ENCODE measurements around the gene USP47.

The USP47 gene

DNA sequence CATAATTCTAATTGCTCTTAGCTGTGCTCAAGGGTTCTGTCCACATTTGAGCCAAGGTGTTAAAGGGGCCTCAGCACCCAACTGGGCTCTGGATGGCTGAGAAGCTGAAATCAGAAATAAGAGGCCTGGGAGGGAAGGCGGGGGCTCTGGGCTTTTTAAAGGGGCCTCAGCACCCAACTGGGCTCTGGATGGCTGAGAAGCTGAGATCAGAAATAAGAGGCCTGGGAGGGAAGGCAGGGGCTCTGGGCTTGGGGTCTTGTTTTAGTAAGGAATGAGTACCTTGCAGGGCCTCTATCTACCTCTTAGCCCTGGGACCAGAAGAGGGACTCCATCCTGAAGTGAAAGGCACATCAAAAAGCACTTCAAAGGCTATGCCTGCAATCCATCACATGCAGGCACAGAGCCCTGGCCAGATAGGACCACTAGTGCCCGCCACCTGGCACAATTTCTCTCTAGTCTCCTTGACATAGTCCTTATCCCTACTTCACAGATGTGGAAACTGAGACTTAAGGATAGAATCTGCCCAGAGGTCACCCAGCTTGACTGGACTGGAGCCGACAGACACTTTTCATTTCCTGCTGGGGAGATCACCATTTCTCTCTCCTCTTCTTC is 131.1 kb downstream of the USP47 start:
- peak overlapping the region in 1 of 3 experiments; percentile 43 for H3K4me3 Mint-ChIP-seq
- peaks cover 82% of the 10 kb centered on the region for H3K4me1 Mint-ChIP-seq
- TF ChIP-seq, protein P1, sequence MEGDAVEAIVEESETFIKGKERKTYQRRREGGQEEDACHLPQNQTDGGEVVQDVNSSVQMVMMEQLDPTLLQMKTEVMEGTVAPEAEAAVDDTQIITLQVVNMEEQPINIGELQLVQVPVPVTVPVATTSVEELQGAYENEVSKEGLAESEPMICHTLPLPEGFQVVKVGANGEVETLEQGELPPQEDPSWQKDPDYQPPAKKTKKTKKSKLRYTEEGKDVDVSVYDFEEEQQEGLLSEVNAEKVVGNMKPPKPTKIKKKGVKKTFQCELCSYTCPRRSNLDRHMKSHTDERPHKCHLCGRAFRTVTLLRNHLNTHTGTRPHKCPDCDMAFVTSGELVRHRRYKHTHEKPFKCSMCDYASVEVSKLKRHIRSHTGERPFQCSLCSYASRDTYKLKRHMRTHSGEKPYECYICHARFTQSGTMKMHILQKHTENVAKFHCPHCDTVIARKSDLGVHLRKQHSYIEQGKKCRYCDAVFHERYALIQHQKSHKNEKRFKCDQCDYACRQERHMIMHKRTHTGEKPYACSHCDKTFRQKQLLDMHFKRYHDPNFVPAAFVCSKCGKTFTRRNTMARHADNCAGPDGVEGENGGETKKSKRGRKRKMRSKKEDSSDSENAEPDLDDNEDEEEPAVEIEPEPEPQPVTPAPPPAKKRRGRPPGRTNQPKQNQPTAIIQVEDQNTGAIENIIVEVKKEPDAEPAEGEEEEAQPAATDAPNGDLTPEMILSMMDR (IDR thresholded peaks at IDR 0.05; ENCODE audit: unreplicated experiment in 3 of 3): no peak

DNA sequence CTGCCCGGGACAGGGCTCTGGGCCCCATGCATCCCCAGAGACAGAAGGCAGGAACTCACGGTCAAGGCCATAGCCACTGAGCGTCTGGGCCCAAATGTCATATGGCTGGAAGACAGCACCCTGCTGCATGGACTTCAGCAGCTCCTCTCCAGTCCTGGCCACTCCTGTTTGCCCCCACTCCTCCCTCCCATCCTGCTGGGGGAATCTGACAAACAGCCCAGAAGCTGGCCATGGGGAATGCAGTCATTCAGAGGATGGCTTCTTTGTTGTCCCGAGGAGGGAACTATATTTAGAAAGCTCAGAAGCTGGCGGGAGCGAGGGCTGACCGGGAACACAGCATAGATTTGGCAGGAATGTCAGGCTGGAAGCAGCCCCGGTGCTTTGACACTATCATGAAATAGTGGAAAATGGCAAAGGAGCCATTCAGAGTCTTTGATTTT is 131.6 kb downstream of the USP47 start:
- TF ChIP-seq, protein P1 (IDR thresholded peaks at IDR 0.05; ENCODE audit: unreplicated experiment in 3 of 3): no peak
- peaks cover 84% of the 10 kb centered on the region for H3K4me1 Mint-ChIP-seq
- H3K27ac Mint-ChIP-seq: peak overlapping the region; percentile 80 to 98 (median 94)
- no peaks in the 10 kb centered on the region for H3K9me3 Mint-ChIP-seq
- peaks cover 5% of the 10 kb centered on the region for H3K27me3 Mint-ChIP-seq (ENCODE audit: low read depth)
- H3K36me3 Mint-ChIP-seq (ENCODE audit: low read depth): peaks cover 4% of the 10 kb centered on the region
- peak overlapping the region in 1 of 3 experiments; percentile 43 for H3K4me3 Mint-ChIP-seq

More for the DNA sequence above, 131.1 kb downstream of the USP47 start:
- Mint-ChIP-seq H3K36me3 (ENCODE audit: low read depth) (peaks cover 4% of the 10 kb centered on the region), H3K27ac (peak overlapping the region; percentile 80 to 98 (median 94)), H3K9me3 (no peaks in the 10 kb centered on the region), H3K27me3 (ENCODE audit: low read depth) (peaks cover 5% of the 10 kb centered on the region)

DNA sequence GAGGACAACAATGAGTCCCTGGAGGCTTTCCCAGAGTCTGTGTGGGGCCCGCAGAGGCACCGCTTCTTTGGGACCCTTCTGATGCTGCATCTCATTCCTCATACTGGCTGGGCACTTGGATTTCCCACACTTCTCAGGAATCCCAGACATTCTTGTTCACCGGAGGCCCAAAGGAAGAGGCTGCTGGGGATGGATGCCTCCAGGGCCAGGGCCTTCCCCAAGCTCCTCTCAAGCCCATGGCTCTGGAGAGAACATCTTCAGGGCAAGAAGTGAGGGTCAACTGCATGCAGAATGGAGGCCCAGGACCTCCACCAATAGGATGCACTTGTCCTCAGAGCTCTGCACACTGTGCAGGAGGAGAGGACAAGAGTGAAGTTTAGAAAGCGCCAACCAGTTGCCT is 132.1 kb downstream of the USP47 start:
- Mint-ChIP-seq H3K27me3 (ENCODE audit: low read depth) (peaks cover 5% of the 10 kb centered on the region), H3K27ac (peak overlapping the region; percentile 80 to 98 (median 94)), H3K36me3 (ENCODE audit: low read depth) (peaks cover 4% of the 10 kb centered on the region), H3K4me1 (peaks cover 84% of the 10 kb centered on the region), H3K9me3 (no peaks in the 10 kb centered on the region), H3K4me3 (peak overlapping the region in 1 of 3 experiments; percentile 43)
- TF ChIP-seq, protein P1 (IDR thresholded peaks at IDR 0.05; ENCODE audit: unreplicated experiment in 3 of 3): no peak

DNA sequence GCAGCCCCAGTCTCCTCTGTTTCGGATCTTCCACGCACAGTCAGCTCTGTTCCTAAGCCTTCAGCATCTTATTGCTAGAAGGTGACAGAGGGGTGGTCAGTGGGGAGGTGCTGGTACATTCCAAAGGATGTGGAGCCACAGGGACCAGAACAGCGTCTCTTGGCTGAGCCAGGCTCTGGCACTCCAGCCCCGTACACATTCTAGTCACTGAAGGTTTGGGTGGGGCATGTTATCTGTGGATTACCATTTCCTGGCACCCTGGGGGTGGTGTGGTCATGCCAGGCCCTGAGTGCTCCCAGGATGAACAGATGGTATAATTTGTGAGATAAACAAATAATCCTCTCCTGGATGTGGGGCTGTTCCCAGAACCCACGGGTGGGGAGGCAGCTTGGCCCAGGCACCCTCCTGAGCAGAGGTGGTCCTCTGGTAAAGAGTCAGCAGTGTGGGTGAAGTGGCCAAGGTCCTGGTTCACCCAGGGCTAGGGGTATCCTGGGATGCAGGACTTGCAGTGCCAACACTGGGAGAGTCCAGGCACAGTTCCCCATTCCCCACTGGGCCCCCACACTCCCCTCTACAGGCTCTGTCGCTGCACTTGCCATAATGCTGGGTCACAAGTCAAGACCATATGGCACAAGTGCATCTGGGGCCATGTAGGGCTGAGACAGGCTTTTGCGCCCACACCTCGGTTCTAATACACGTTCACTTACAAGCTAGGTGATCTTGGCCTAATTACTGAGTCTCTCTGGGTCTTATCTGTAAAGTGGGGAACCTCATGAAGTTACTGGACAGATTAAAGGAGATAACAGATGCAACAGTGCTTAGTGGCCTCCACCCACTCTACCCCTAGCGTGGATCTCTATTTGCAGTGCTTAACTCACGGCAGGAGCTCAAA is 133.7 kb downstream of the USP47 start:
- Mint-ChIP-seq H3K27me3 (ENCODE audit: low read depth) (no peaks in the 10 kb centered on the region), H3K36me3 (ENCODE audit: low read depth) (peaks cover 4% of the 10 kb centered on the region), H3K4me1 (peaks cover 91% of the 10 kb centered on the region), H3K4me3 (no peak overlapping the region), H3K9me3 (no peaks in the 10 kb centered on the region), H3K27ac (peak overlapping the region in 2 of 3 experiments; percentile 96 to 98)
- TF ChIP-seq, protein P1 (IDR thresholded peaks at IDR 0.05; ENCODE audit: unreplicated experiment in 3 of 3): no peak

DNA sequence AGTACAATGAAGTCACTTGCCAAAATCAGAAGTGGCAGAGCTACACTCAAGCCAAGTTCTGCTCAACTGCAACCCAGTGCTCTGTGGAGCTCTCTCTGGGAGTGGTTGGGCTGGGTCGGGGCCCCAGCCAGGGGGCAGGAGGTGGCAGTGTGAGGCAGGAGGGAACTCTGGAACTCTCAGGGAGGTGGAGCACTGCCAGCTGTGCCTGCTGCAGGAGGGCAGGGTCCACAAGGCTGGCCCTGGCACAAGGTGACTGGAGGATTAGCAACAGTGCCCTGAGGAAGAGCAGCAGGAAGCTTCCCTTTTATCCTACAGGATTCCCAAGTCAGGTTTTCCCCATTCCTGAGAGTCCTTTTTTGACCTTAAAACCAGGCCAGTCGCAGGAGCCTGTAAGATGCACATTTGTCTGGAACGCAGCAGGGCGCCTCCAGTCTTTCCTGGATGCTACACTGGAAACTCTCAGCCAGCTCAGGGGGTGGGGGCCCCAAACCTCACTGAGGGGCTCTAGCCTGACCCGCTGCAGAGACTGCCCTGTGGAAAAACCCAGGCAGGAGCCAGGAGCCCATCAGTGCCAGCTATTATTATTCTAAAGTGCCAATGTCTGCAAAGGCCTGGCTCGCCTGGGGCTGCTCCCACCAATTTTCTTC is 134.8 kb downstream of the USP47 start:
- Mint-ChIP-seq H3K27ac (peak overlapping the region; percentile 94 to 96 (median 95)), H3K4me3 (peak overlapping the region in 2 of 3 experiments; percentile 12 to 60), H3K36me3 (ENCODE audit: low read depth) (peaks cover 4% of the 10 kb centered on the region), H3K27me3 (ENCODE audit: low read depth) (no peaks in the 10 kb centered on the region), H3K4me1 (peaks cover 93% of the 10 kb centered on the region), H3K9me3 (no peaks in the 10 kb centered on the region)
- TF ChIP-seq, protein P1 (IDR thresholded peaks at IDR 0.05; ENCODE audit: unreplicated experiment in 3 of 3): no peak
